Kidney epithelial cell (primary cell): ENCODE measurements around the gene PRDM9. TPM values are rescaled to one million over a fixed set of nuclear protein-coding genes. Genes with fewer than 3 reads are reported as not detected.
"Not testable (repeated sequence)": the region's sequence is repeated elsewhere in the genome, so short reads cannot be mapped to it uniquely, and the experiment has no call there.

Experiments
- DNase-seq: peaks from one replicate; pipeline ENCODE4 v3.0.0-alpha.2; 2010; ENCODE audit warnings: low read depth
- H3K27me3 ChIP-seq: 2 replicates; pipeline ENCODE4 v1.6.0; 2011; ENCODE audit warnings: low read length; ENCODE audit not compliant: control insufficient read depth, insufficient read depth
- H3K36me3 ChIP-seq: 2 replicates; pipeline ENCODE4 v1.5.1; 2011; ENCODE audit warnings: low read length; ENCODE audit not compliant: control insufficient read depth, insufficient read depth
- H3K4me3 ChIP-seq: 2 replicates; pipeline ENCODE4 v1.5.1; 2011; ENCODE audit warnings: low read depth, mild to moderate bottlenecking, control low read depth, low read length
- CTCF ChIP-seq: IDR thresholded peaks from 2 replicates; pipeline ENCODE4 v1.5.1; 2011; ENCODE audit warnings: mild to moderate bottlenecking, moderate library complexity, low read length, control low read depth, inconsistent platforms; ENCODE audit not compliant: insufficient read depth, poor library complexity, severe bottlenecking
- total RNA-seq: library from RNA; depleted of rRNA; stranded (reverse); fragments of >200 nt; gene quantifications from 2 replicates; pipeline ENCODE4 v1.2.3, GENCODE V29; 2015

The PRDM9 gene
- total RNA-seq, 1 donor from 2014 or later: not detected

- Histone ChIP-seq H3K4me3 (no peak overlapping the region), H3K36me3 (no peaks in the 10 kb centered on the region), H3K27me3 (no peaks in the 10 kb centered on the region)
- DNase-seq: no peak
- no peak for TF ChIP-seq CTCF
These were observed 15.6 kb downstream of the PRDM9 start for GRCh38 chr5:23523031-23523430.

- no peaks in the 10 kb centered on the region for H3K36me3 ChIP-seq
- DNase-seq: no peak
These were observed 16.6 kb downstream of the PRDM9 start for GRCh38 chr5:23523998-23524397.

GRCh38 chr5:23525751-23526150 is 18.3 kb downstream of the PRDM9 start:
- H3K4me3 ChIP-seq: no peak overlapping the region
- no peak for DNase-seq
- TF ChIP-seq CTCF: no peak
- no peaks in the 10 kb centered on the region for H3K36me3 ChIP-seq
- H3K27me3 ChIP-seq: no peaks in the 10 kb centered on the region

More at GRCh38 chr5:23523998-23524397, 16.6 kb downstream of the PRDM9 start:
- Histone ChIP-seq H3K27me3 (no peaks in the 10 kb centered on the region), H3K4me3 (no peak overlapping the region)
- no peak for TF ChIP-seq CTCF

GRCh38 chr5:23526616-23527015 is 19.2 kb downstream of the PRDM9 start:
- H3K4me3 ChIP-seq, H3K36me3 ChIP-seq, DNase-seq, H3K27me3 ChIP-seq: not testable (repeated sequence)

GRCh38 chr5:23527216-23527920 is 20.0 kb downstream of the PRDM9 start:
- H3K36me3 ChIP-seq, DNase-seq, H3K4me3 ChIP-seq, H3K27me3 ChIP-seq: not testable (repeated sequence)

GRCh38 chr5:23528677-23529076 is 21.3 kb downstream of the PRDM9 start:
- TF ChIP-seq CTCF: no peak
- DNase-seq: no peak

GRCh38 chr5:23530571-23530970 is 23.2 kb downstream of the PRDM9 start:
- no peak for DNase-seq
- H3K4me3 ChIP-seq: no peak overlapping the region
- H3K36me3 ChIP-seq: no peaks in the 10 kb centered on the region
- no peak for TF ChIP-seq CTCF
- no peaks in the 10 kb centered on the region for H3K27me3 ChIP-seq

More at GRCh38 chr5:23528677-23529076, 21.3 kb downstream of the PRDM9 start:
- H3K27me3 ChIP-seq: no peaks in the 10 kb centered on the region
- H3K36me3 ChIP-seq: no peaks in the 10 kb centered on the region
- no peak overlapping the region for H3K4me3 ChIP-seq
